Endothelial cell of umbilical vein (primary cell): ENCODE data around the gene OPTC.

Experiments used
- CTCF ChIP-seq, 2 donors: IDR thresholded peaks; 1 replicate in 1 of 2; 2 replicates in 1 of 2; pipeline ENCODE4 v1.5.1; 2011; ENCODE audit warnings: low read length in 2 of 2, mild to moderate bottlenecking in 2 of 2, moderate library complexity in 2 of 2, control low read depth in 1 of 2, inconsistent platforms in 1 of 2, low read depth in 1 of 2; ENCODE audit not compliant: insufficient read depth in 1 of 2; ENCODE audit errors: extremely low read depth in 1 of 2
- EZH2 ChIP-seq: IDR thresholded peaks from 2 replicates; pipeline ENCODE4 v1.6.1; 2012; ENCODE audit warnings: borderline replicate concordance, low read depth, mild to moderate bottlenecking, moderate library complexity, low read length, inconsistent platforms; ENCODE audit not compliant: severe bottlenecking
- FOS ChIP-seq: IDR thresholded peaks from 2 replicates; pipeline ENCODE4 v1.6.1; 2011; ENCODE audit warnings: mild to moderate bottlenecking, low read length, moderate library complexity, borderline replicate concordance; ENCODE audit not compliant: insufficient read depth
- GATA2 ChIP-seq: IDR thresholded peaks from 2 replicates; pipeline ENCODE4 v1.7.0; 2011; ENCODE audit warnings: low read depth, mild to moderate bottlenecking, moderate library complexity, mixed read lengths, low read length; ENCODE audit not compliant: insufficient read length, insufficient read depth
- JUN ChIP-seq: IDR thresholded peaks from 2 replicates; pipeline ENCODE4 v1.6.1; 2011; ENCODE audit warnings: borderline replicate concordance, low read depth; ENCODE audit not compliant: insufficient read length, insufficient read depth
- MAX ChIP-seq: IDR thresholded peaks from 2 replicates; pipeline ENCODE4 v1.6.1; 2011; ENCODE audit not compliant: insufficient read depth, insufficient read length
- MYC ChIP-seq: IDR thresholded peaks from one replicate; pipeline ENCODE4 v1.6.1; 2011; ENCODE audit warnings: mild to moderate bottlenecking, low read depth, low read length
- POLR2A ChIP-seq: IDR thresholded peaks from 2 replicates; pipeline ENCODE4 v1.6.1; 2012; ENCODE audit warnings: low read depth, mild to moderate bottlenecking, control low read depth, low read length
- POLR2AphosphoS5 ChIP-seq: IDR thresholded peaks from 2 replicates; pipeline ENCODE4 v1.6.1; 2012; ENCODE audit warnings: low read depth, mild to moderate bottlenecking, control low read depth, low read length, moderate library complexity; ENCODE audit not compliant: insufficient read depth

GRCh38 chr1:203528976-203529835 lies 35.3 kb downstream of the OPTC start:
- no peak for TF ChIP-seq CTCF (IDR thresholded peaks at IDR 0.05; ENCODE audit: extremely low read depth in 1 of 2, insufficient read depth in 1 of 2, low read depth in 1 of 2, low read length in 2 of 2)
- no peak for TF ChIP-seq MAX
- no peak for TF ChIP-seq MYC
- TF ChIP-seq FOS: no peak
- TF ChIP-seq POLR2A: no peak
- no peak for TF ChIP-seq GATA2
- no peak for TF ChIP-seq POLR2AphosphoS5
- TF ChIP-seq EZH2: no peak
- TF ChIP-seq JUN: no peak
